Suprapubic skin (tissue), 4 donors: ENCODE measurements around the gene ICE2.

ENCODE experiments used
- CTCF ChIP-seq, 2 donors: fragments of 200-600 bp in 1 of 2; fragments of 450-650 bp in 1 of 2; sonication (generic) in 1 of 2; IDR thresholded peaks; one replicate each; pipeline ENCODE4 v1.5.1; 2016 to 2019; ENCODE audit warnings: antibody characterized with exemption in 2 of 2, mild to moderate bottlenecking in 1 of 2, moderate library complexity in 1 of 2
- EP300 ChIP-seq: sonication (generic); formaldehyde crosslinking; IDR thresholded peaks from one replicate; pipeline ENCODE4 v1.6.1; 2017; ENCODE audit warnings: antibody characterized with exemption
- POLR2A ChIP-seq, 2 donors: fragments of 450-650 bp; IDR thresholded peaks; one replicate each; pipeline ENCODE4 v1.6.1; 2017; ENCODE audit warnings: antibody characterized with exemption in 2 of 2, mild to moderate bottlenecking in 2 of 2, moderate library complexity in 2 of 2
- POLR2AphosphoS5 ChIP-seq, 3 donors: sonication (generic); formaldehyde crosslinking; IDR thresholded peaks; one replicate each; pipeline ENCODE4 v1.6.1; 2017; ENCODE audit warnings: antibody characterized with exemption in 3 of 3

GRCh38 chr15:60486742-60487141 lies 7.8 kb upstream of the ICE2 start:
- TF ChIP-seq CTCF (IDR thresholded peaks at IDR 0.05): no peak
- no peak for TF ChIP-seq POLR2AphosphoS5 (IDR thresholded peaks at IDR 0.05)
- no peak for TF ChIP-seq POLR2A (IDR thresholded peaks at IDR 0.05)
- no peak for TF ChIP-seq EP300
